HCT116 (cell line): ENCODE data around the gene WFDC1. TPM values are rescaled to one million over a fixed set of nuclear protein-coding genes. Genes with fewer than 3 reads are reported as not detected.

ENCODE experiments used
- ATAC-seq: fragments of 200-7000 bp; cut with Tn5 transposase; 2 replicates; pipeline ENCODE4 v1.9.1; 2020; ENCODE audit warnings: mild to moderate bottlenecking, moderate library complexity
- BruUV-seq: library from RNA; stranded (reverse); fragments of 400-500 nt; replicated peaks from 2 replicates; lab custom pipeline; 2021; lab: Mats Ljungman, UMichigan
- CTCF ChIA-PET: fragments of 300-600 bp; sonication (Branson Sonifier 250); formaldehyde crosslinking; loops from one replicate; lab custom pipeline; 2021; ENCODE audit warnings: antibody characterized with exemption; lab: Charles Lee
- POLR2A ChIA-PET: fragments of 300-600, 350-600 bp; sonication (Branson Sonifier 250); formaldehyde crosslinking; loops from one replicate; lab custom pipeline; 2021; ENCODE audit warnings: antibody characterized with exemption; lab: Charles Lee
- RAD21 ChIA-PET, 2 experiments: fragments of 300-600 bp; sonication (Branson Sonifier 250); formaldehyde crosslinking; loops; one replicate each; lab custom pipeline; 2023; ENCODE audit warnings: low total read pairs in 2 of 2; ENCODE audit not compliant: uncharacterized antibody in 2 of 2, unreplicated experiment in 2 of 2, low non-redundant PET in 1 of 2; lab: Charles Lee
- DNase-seq: peaks from one replicate; pipeline ENCODE4 v3.0.0-alpha.2; 2010; ENCODE audit warnings: low read depth, low spot score
- H2AFZ ChIP-seq: fragments of 200-600 bp; shearing (Covaris generic), sonication (generic); 2 replicates; pipeline ENCODE4 v1.6.1; 2017; ENCODE audit warnings: low read depth, mixed run types, mixed read lengths, antibody characterized with exemption, low read length; ENCODE audit not compliant: poor library complexity, severe bottlenecking
- H3K27ac ChIP-seq: 2 replicates; pipeline ENCODE4 v1.5.1; 2012; ENCODE audit warnings: low read depth, low read length
- H3K27me3 ChIP-seq: fragments of 200-600 bp; sonication (generic); 2 replicates; pipeline ENCODE4 v1.6.1; 2016; ENCODE audit warnings: mixed run types, low read length, mixed read lengths; ENCODE audit not compliant: insufficient read depth
- H3K36me3 ChIP-seq, 2 experiments: fragments of 200-500 bp in 1 of 2; fragments of 200-600 bp in 1 of 2; sonication (Bioruptor generic) in 1 of 2; sonication (generic) in 1 of 2; 2 replicates each; pipeline versions ENCODE4 v1.5.1 to v1.6.1; 2014 to 2016; ENCODE audit warnings: low read length in 2 of 2, inconsistent platforms in 1 of 2, mixed read lengths in 1 of 2, mixed run types in 1 of 2; ENCODE audit not compliant: insufficient read depth in 2 of 2, control insufficient read depth in 1 of 2
- H3K4me1 ChIP-seq, 2 experiments: fragments of 200-600 bp in 1 of 2; sonication (generic) in 1 of 2; 2 replicates each; pipeline versions ENCODE4 v1.5.1 to v1.6.1; 2012 to 2017; ENCODE audit warnings: low read length in 2 of 2, inconsistent platforms in 1 of 2, mild to moderate bottlenecking in 1 of 2, mixed read lengths in 1 of 2, mixed run types in 1 of 2, moderate library complexity in 1 of 2; ENCODE audit not compliant: insufficient read depth in 2 of 2, control insufficient read depth in 1 of 2
- H3K4me2 ChIP-seq: fragments of 200-600 bp; sonication (generic); 2 replicates; pipeline ENCODE4 v1.6.1; 2017; ENCODE audit warnings: mixed run types, low read length, mixed read lengths
- H3K4me3 ChIP-seq, 2 experiments: fragments of 200-600 bp in 1 of 2; sonication (generic) in 1 of 2; replicated peaks in 1 of 2; 2 replicates each; pipeline ENCODE4 v1.5.1; 2011 to 2016; ENCODE audit warnings: low read length in 2 of 2, control low read depth in 1 of 2, low read depth in 1 of 2, mild to moderate bottlenecking in 1 of 2, mixed read lengths in 1 of 2, mixed run types in 1 of 2
- H3K79me2 ChIP-seq: fragments of 200-600 bp; sonication (generic); 2 replicates; pipeline ENCODE4 v1.6.1; 2017; ENCODE audit warnings: mild to moderate bottlenecking, mixed run types, low read length, moderate library complexity, mixed read lengths; ENCODE audit not compliant: insufficient read depth
- H3K9ac ChIP-seq: fragments of 200-600 bp; sonication (generic); 2 replicates; pipeline ENCODE4 v1.6.1; 2016; ENCODE audit warnings: low read length, mixed read lengths
- H3K9me2 ChIP-seq: fragments of 200-600 bp; sonication (generic), shearing (Covaris generic); 2 replicates; pipeline ENCODE4 v1.6.1; 2017; ENCODE audit warnings: mixed run types, mild to moderate bottlenecking, moderate library complexity; ENCODE audit not compliant: insufficient read depth
- H3K9me3 ChIP-seq, 2 experiments: fragments of 200-500 bp in 1 of 2; fragments of 200-600 bp in 1 of 2; sonication (Bioruptor generic) in 1 of 2; sonication (generic) in 1 of 2; 2 replicates each; pipeline ENCODE4 v1.6.1; 2014 to 2017; ENCODE audit warnings: low read length in 2 of 2, mixed read lengths in 2 of 2, inconsistent platforms in 1 of 2, low read depth in 1 of 2, mild to moderate bottlenecking in 1 of 2, mixed run types in 1 of 2, moderate library complexity in 1 of 2; ENCODE audit not compliant: control insufficient read depth in 1 of 2, insufficient read depth in 1 of 2
- H4K20me1 ChIP-seq: fragments of 200-600 bp; sonication (generic), shearing (Covaris generic); 2 replicates; pipeline ENCODE4 v1.6.1; 2017; ENCODE audit warnings: mixed run types, mild to moderate bottlenecking, moderate library complexity; ENCODE audit not compliant: insufficient read depth
- ATF3 ChIP-seq: IDR thresholded peaks from 2 replicates; pipeline ENCODE4 v1.6.1; 2012
- CEBPB ChIP-seq: IDR thresholded peaks from 2 replicates; pipeline ENCODE4 v1.6.1; 2012; ENCODE audit warnings: low read depth
- CTCF ChIP-seq, 3 experiments: fragments of 200-600 bp in 1 of 3; sonication (generic) in 1 of 3; IDR thresholded peaks in 2 of 3; conservative IDR thresholded peaks in 1 of 3; 2 replicates each; pipeline ENCODE4 v1.5.1; 2012 to 2017; ENCODE audit warnings: low read depth in 2 of 3, low read length in 2 of 3, antibody characterized with exemption in 1 of 3, borderline replicate concordance in 1 of 3, control low read depth in 1 of 3, mild to moderate bottlenecking in 1 of 3, mixed read lengths in 1 of 3, mixed run types in 1 of 3, moderate library complexity in 1 of 3; ENCODE audit not compliant: insufficient read depth in 1 of 3
- EGR1 ChIP-seq: IDR thresholded peaks from 2 replicates; pipeline ENCODE4 v1.6.1; 2012; ENCODE audit warnings: low read depth
- EZH2 ChIP-seq: fragments of 200-600 bp; sonication (generic); IDR thresholded peaks from 2 replicates; pipeline ENCODE4 v1.6.1; 2017; ENCODE audit warnings: antibody characterized with exemption, mixed run types
- FOSL1 ChIP-seq: IDR thresholded peaks from 2 replicates; pipeline ENCODE4 v1.6.1; 2012; ENCODE audit warnings: low read depth
- JUND ChIP-seq: IDR thresholded peaks from 2 replicates; pipeline ENCODE4 v1.6.1; 2012
- MAX ChIP-seq: IDR thresholded peaks from 2 replicates; pipeline ENCODE4 v1.6.1; 2012
- POLR2A ChIP-seq: IDR thresholded peaks from 2 replicates; pipeline ENCODE4 v1.7.0; 2011; ENCODE audit warnings: borderline replicate concordance; ENCODE audit not compliant: insufficient read depth, insufficient read length; ENCODE audit errors: extremely low read depth
- RAD21 ChIP-seq: IDR thresholded peaks from 2 replicates; pipeline ENCODE4 v1.6.1; 2012; ENCODE audit warnings: low read depth, mild to moderate bottlenecking
- SIN3A ChIP-seq: IDR thresholded peaks from 2 replicates; pipeline ENCODE4 v1.6.1; 2012; ENCODE audit warnings: low read depth
- SRF ChIP-seq: IDR thresholded peaks from 2 replicates; pipeline ENCODE4 v1.6.1; 2012; ENCODE audit warnings: low read depth
- TCF7L2 ChIP-seq: IDR thresholded peaks from 2 replicates; pipeline ENCODE4 v1.7.0; 2011; ENCODE audit warnings: borderline replicate concordance, inconsistent platforms; ENCODE audit not compliant: insufficient read depth, insufficient read length; ENCODE audit errors: extremely low read depth
- ZFX ChIP-seq: fragments of 450-650 bp; IDR thresholded peaks from 2 replicates; pipeline ENCODE4 v1.6.1; 2017
- intact Hi-C: fragments of 100-400 bp; cut with micrococcal nuclease; formaldehyde crosslinking; loops from 2 replicates; pipeline ENCODE4 v1.10.0; 2022
- total RNA-seq: library from RNA; stranded (reverse); gene quantifications from one replicate; pipeline ENCODE4 v1.2.1, GENCODE V29; 2021; ENCODE audit not compliant: unreplicated experiment

WFDC1 gene
- total RNA-seq, 1 experiment from 2014 or later = 0.42 TPM

- Histone ChIP-seq H3K4me2 (no peak overlapping the region), H3K27ac (no peak overlapping the region), H3K79me2 (no peaks in the 10 kb centered on the region), H3K36me3 (no peaks in the 10 kb centered on the region), H3K27me3 (no peaks in the 10 kb centered on the region), H3K9me2 (0 out of 2 replicates have a peak, but pooled peaks cover under 1% of the 10 kb centered on the region), H4K20me1 (no peaks in the 10 kb centered on the region), H3K4me1 (no peaks in the 10 kb centered on the region), H3K4me3 (no peak overlapping the region), H2AFZ (no peak overlapping the region), H3K9ac (no peak overlapping the region), H3K9me3 (no peaks in the 10 kb centered on the region)
- ChIA-PET CTCF (interaction anchor here (1.6 to 2.6 kb wide), 5 partner anchors 20 to 227 kb away, joined by 10 to 33 read pairs (median 22); partner anchors contain the start of gene TAF1C), POLR2A (no interaction called here), RAD21 (no interaction called here)
- ATAC-seq (no peak), DNase-seq (no peak)
- TF ChIP-seq JUND = no peak
- no peak for TF ChIP-seq FOSL1
- no peak for TF ChIP-seq ZFX
- no peak for TF ChIP-seq MAX
- no peak for TF ChIP-seq POLR2A
- no peak for TF ChIP-seq CTCF (IDR thresholded peaks at IDR 0.05 in 2 of 3, conservative IDR thresholded peaks at IDR 0.05 in 1 of 3; ENCODE audit: borderline replicate concordance in 1 of 3, insufficient read depth in 1 of 3, low read depth in 2 of 3, low read length in 2 of 3)
- no peak for TF ChIP-seq SRF
- no peak for TF ChIP-seq CEBPB
- TF ChIP-seq RAD21 = no peak
- TF ChIP-seq EGR1 = no peak
- TF ChIP-seq ATF3 = no peak
- no peak for TF ChIP-seq SIN3A
- no peak for TF ChIP-seq TCF7L2
- no peak for TF ChIP-seq EZH2
- BruUV-seq = no TSS peak
- intact Hi-C loops = no loop called here
Observed at GRCh38 chr16:84278333-84278732, 16.3 kb upstream of the WFDC1 start.
